B cell (primary cell): ENCODE measurements around the gene PHACTR2. TPM values are rescaled to one million over a fixed set of nuclear protein-coding genes. Genes with fewer than 3 reads are reported as not detected.

Experiments
- ATAC-seq: fragments of 200-7000 bp; cut with Tn5 transposase; one replicate; pipeline ENCODE4 v1.10.0; 2021; ENCODE audit warnings: low read depth, mild to moderate bottlenecking, moderate number of reproducible peaks, moderate library complexity
- CTCF ChIA-PET: fragments of 350-600 bp; sonication (Branson Sonifier 250); formaldehyde crosslinking; loops from one replicate; lab custom pipeline; 2021; ENCODE audit warnings: antibody characterized with exemption, inconsistent platforms; lab: Charles Lee
- POLR2A ChIA-PET: fragments of 350-600 bp; sonication (Branson Sonifier 250); formaldehyde crosslinking; loops from one replicate; lab custom pipeline; 2021; ENCODE audit warnings: antibody characterized with exemption; lab: Charles Lee
- DNase-seq: peaks from one replicate; pipeline ENCODE4 v3.0.0; 2013
- H2AFZ ChIP-seq: 2 replicates; pipeline ENCODE4 v1.6.1; 2012; ENCODE audit warnings: mild to moderate bottlenecking, low read depth, low read length; ENCODE audit not compliant: insufficient read depth, poor library complexity, severe bottlenecking
- H3K27ac ChIP-seq, 2 donors: 1 replicate in 1 of 2; 2 replicates in 1 of 2; pipeline ENCODE4 v1.5.1; 2012 to 2013; ENCODE audit warnings: low read length in 2 of 2, mild to moderate bottlenecking in 2 of 2, moderate library complexity in 1 of 2
- H3K27me3 ChIP-seq, 4 experiments: fragments of 200-600 bp in 1 of 4; sonication (generic) in 1 of 4; replicated peaks in 1 of 4; 1 replicate in 2 of 4; 2 replicates in 2 of 4; pipeline versions ENCODE4 v1.6.1 to v1.7.0; 2013 to 2016; ENCODE audit warnings: low read length in 3 of 4, mild to moderate bottlenecking in 2 of 4, mixed read lengths in 1 of 4, moderate library complexity in 1 of 4; ENCODE audit not compliant: insufficient read depth in 4 of 4, control insufficient read depth in 3 of 4; ENCODE audit errors: control extremely low read depth in 1 of 4
- H3K36me3 ChIP-seq, 2 experiments: replicated peaks in 1 of 2; 1 replicate in 1 of 2; 2 replicates in 1 of 2; pipeline versions ENCODE4 v1.6.1 to v1.7.1; 2013; ENCODE audit warnings: low read length in 1 of 2; ENCODE audit not compliant: insufficient read depth in 2 of 2, control insufficient read depth in 1 of 2; ENCODE audit errors: control extremely low read depth in 1 of 2, extremely low read depth in 1 of 2
- H3K4me1 ChIP-seq, 2 donors: fragments of 200-600 bp in 1 of 2; sonication (generic) in 1 of 2; 1 replicate in 1 of 2; 2 replicates in 1 of 2; pipeline versions ENCODE4 v1.5.1 to v1.6.1; 2013 to 2017; ENCODE audit warnings: low read length in 2 of 2; ENCODE audit not compliant: control insufficient read depth in 2 of 2, insufficient read depth in 2 of 2
- H3K4me2 ChIP-seq: replicated peaks from 2 replicates; pipeline ENCODE3; 2012; ENCODE audit warnings: mild to moderate bottlenecking, low read depth, low read length; ENCODE audit not compliant: poor library complexity, severe bottlenecking
- H3K4me3 ChIP-seq, 5 experiments: fragments of 200-600 bp in 1 of 5; sonication (generic) in 1 of 5; 1 replicate in 3 of 5; 2 replicates in 2 of 5; pipeline versions ENCODE4 v1.5.1 to v1.7.0; 2011 to 2016; ENCODE audit warnings: low read length in 4 of 5, mild to moderate bottlenecking in 4 of 5, low read depth in 2 of 5, control low read depth in 1 of 5, moderate library complexity in 1 of 5; ENCODE audit not compliant: insufficient read depth in 1 of 5; ENCODE audit errors: control extremely low read depth in 1 of 5, extremely low read depth in 1 of 5
- H3K79me2 ChIP-seq: fragments of 200-600 bp; sonication (generic); one replicate; pipeline ENCODE4 v1.6.0; 2016; ENCODE audit warnings: low read length; ENCODE audit not compliant: control insufficient read depth, insufficient read depth
- H3K9ac ChIP-seq: fragments of 200-600 bp; sonication (generic); 2 replicates; pipeline ENCODE4 v1.6.1; 2017; ENCODE audit warnings: mild to moderate bottlenecking, low read length, moderate library complexity
- H3K9me3 ChIP-seq, 3 donors: one replicate each; pipeline versions ENCODE4 v1.6.1 to v1.7.1; 2013; ENCODE audit warnings: low read length in 2 of 3; ENCODE audit not compliant: control insufficient read depth in 2 of 3, insufficient read depth in 1 of 3; ENCODE audit errors: control extremely low read depth in 1 of 3
- H4K20me1 ChIP-seq: 2 replicates; pipeline ENCODE4 v1.6.0; 2012; ENCODE audit warnings: mild to moderate bottlenecking, low read length; ENCODE audit not compliant: insufficient read depth, control insufficient read depth, poor library complexity, severe bottlenecking
- H3K27ac Mint-ChIP-seq: one replicate; pipeline ENCODE4 v1.8.0; 2021; ENCODE audit warnings: mixed read lengths
- H3K27me3 Mint-ChIP-seq: one replicate; pipeline ENCODE4 v1.8.0; 2021; ENCODE audit warnings: mixed read lengths
- H3K4me1 Mint-ChIP-seq: one replicate; pipeline ENCODE4 v1.8.0; 2021; ENCODE audit warnings: mixed read lengths
- H3K4me3 Mint-ChIP-seq: one replicate; pipeline ENCODE4 v1.8.0; 2021; ENCODE audit warnings: mixed read lengths
- H3K9me3 Mint-ChIP-seq: one replicate; pipeline ENCODE4 v1.8.0; 2022; ENCODE audit warnings: mixed read lengths; ENCODE audit not compliant: insufficient read depth
- EZH2 ChIP-seq: IDR thresholded peaks from 2 replicates; pipeline ENCODE4 v1.6.1; 2012; ENCODE audit warnings: borderline replicate concordance, low read depth, mild to moderate bottlenecking, moderate library complexity, low read length; ENCODE audit not compliant: insufficient read depth, poor library complexity, severe bottlenecking
- WGBS: methylation state at CpG from one replicate; pipeline ENCODE4 v1.1.5; 2013; ENCODE audit warnings: missing lambda C conversion rate; ENCODE audit not compliant: insufficient coverage; 5-methylcytosine and 5-hydroxymethylcytosine counted together
- intact Hi-C: fragments of 100-400 bp; cut with micrococcal nuclease; formaldehyde crosslinking; loops from one replicate; pipeline ENCODE4 v1.10.0; 2022
- polyA plus RNA-seq: library from polyadenylated mRNA; depleted of rRNA; stranded (reverse); fragments of >200 nt; gene quantifications from 2 replicates; pipeline ENCODE4 v1.2.3, GENCODE V29; 2012
- total RNA-seq, 2 donors: library from RNA; stranded (reverse); fragments of 120-200 nt in 1 of 2; gene quantifications; 1 replicate in 1 of 2; 2 replicates in 1 of 2; pipeline versions ENCODE4 v1.2.3 to v1.2.4, GENCODE V29; 2013 to 2022
- TF ChIP-seq, protein P1 (sequence below): fragments of 200-600 bp; IDR thresholded peaks from one replicate; pipeline ENCODE4 v1.8.0; 2022; ENCODE audit warnings: antibody characterized with exemption, mild to moderate bottlenecking

Gene PHACTR2
- total and polyA plus RNA-seq, 2 donors (not counting 1 experiment from before 2014, with no cell fraction given): 1.1 to 10.6 TPM

GRCh38 chr6:143727035-143727434 lies 49.3 kb downstream of the PHACTR2 start:
- H3K4me3 Mint-ChIP-seq: no peak overlapping the region
- WGBS: 100% methylated on average over 1 of the region's 1 CpG
- no peak for ATAC-seq
- TF ChIP-seq, protein P1, sequence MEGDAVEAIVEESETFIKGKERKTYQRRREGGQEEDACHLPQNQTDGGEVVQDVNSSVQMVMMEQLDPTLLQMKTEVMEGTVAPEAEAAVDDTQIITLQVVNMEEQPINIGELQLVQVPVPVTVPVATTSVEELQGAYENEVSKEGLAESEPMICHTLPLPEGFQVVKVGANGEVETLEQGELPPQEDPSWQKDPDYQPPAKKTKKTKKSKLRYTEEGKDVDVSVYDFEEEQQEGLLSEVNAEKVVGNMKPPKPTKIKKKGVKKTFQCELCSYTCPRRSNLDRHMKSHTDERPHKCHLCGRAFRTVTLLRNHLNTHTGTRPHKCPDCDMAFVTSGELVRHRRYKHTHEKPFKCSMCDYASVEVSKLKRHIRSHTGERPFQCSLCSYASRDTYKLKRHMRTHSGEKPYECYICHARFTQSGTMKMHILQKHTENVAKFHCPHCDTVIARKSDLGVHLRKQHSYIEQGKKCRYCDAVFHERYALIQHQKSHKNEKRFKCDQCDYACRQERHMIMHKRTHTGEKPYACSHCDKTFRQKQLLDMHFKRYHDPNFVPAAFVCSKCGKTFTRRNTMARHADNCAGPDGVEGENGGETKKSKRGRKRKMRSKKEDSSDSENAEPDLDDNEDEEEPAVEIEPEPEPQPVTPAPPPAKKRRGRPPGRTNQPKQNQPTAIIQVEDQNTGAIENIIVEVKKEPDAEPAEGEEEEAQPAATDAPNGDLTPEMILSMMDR: no peak
- TF ChIP-seq EZH2: no peak
- H3K4me1 ChIP-seq: peaks cover 0 to 8% of the 10 kb centered on the region in 2 donors
- H3K9ac ChIP-seq: no peak overlapping the region
- no peaks in the 10 kb centered on the region for H3K27me3 Mint-ChIP-seq
- H2AFZ ChIP-seq: no peak overlapping the region
- DNase-seq: no peak
- no peaks in the 10 kb centered on the region for H3K27me3 ChIP-seq
- CTCF ChIA-PET: no interaction called here
- H4K20me1 ChIP-seq: no peaks in the 10 kb centered on the region
- peaks cover 10% of the 10 kb centered on the region for H3K9me3 Mint-ChIP-seq
- H3K4me1 Mint-ChIP-seq: peaks cover 16% of the 10 kb centered on the region
- intact Hi-C loops: no loop called here
- no peak overlapping the region for H3K27ac Mint-ChIP-seq
- H3K27ac ChIP-seq: no peak overlapping the region
- no peak overlapping the region for H3K4me3 ChIP-seq
- no peak overlapping the region for H3K4me2 ChIP-seq
- POLR2A ChIA-PET: no interaction called here
- peaks cover 0 to 12% (median 6%) of the 10 kb centered on the region in 3 donors for H3K9me3 ChIP-seq
- H3K36me3 ChIP-seq: no peaks in the 10 kb centered on the region
- no peaks in the 10 kb centered on the region for H3K79me2 ChIP-seq

GRCh38 chr6:143731789-143732188 lies 54.0 kb downstream of the PHACTR2 start:
- intact Hi-C loops: no loop called here
- POLR2A ChIA-PET: no interaction called here
- Histone ChIP-seq H3K4me3 (no peak overlapping the region), H3K27ac (no peak overlapping the region), H3K27me3 (no peaks in the 10 kb centered on the region), H4K20me1 (no peaks in the 10 kb centered on the region), H3K9ac (no peak overlapping the region), H3K4me1 (no peaks in the 10 kb centered on the region), H3K9me3 (no peaks in the 10 kb centered on the region), H2AFZ (no peak overlapping the region), H3K79me2 (no peaks in the 10 kb centered on the region), H3K36me3 (no peaks in the 10 kb centered on the region), H3K4me2 (no peak overlapping the region)
- CTCF ChIA-PET: no interaction called here
- WGBS: no CpG with 5 or more reads among the region's 1 CpG
- peaks cover 5% of the 10 kb centered on the region for H3K9me3 Mint-ChIP-seq
- peaks cover 13% of the 10 kb centered on the region for H3K4me1 Mint-ChIP-seq
- ATAC-seq (no peak), DNase-seq (no peak)
- H3K4me3 Mint-ChIP-seq: no peak overlapping the region
- no peaks in the 10 kb centered on the region for H3K27me3 Mint-ChIP-seq
- TF ChIP-seq EZH2: no peak
- TF ChIP-seq, protein P1: no peak
- no peak overlapping the region for H3K27ac Mint-ChIP-seq
